GM12865 (cell line): ENCODE measurements around the gene COL27A1.

Experiments
- DNase-seq: peaks from one replicate; pipeline ENCODE4 v3.0.0; 2010; ENCODE audit warnings: low read depth
- H3K4me3 ChIP-seq: 2 replicates; pipeline ENCODE4 v1.5.1; 2011; ENCODE audit warnings: mild to moderate bottlenecking, low read depth, low read length, control low read depth
- TF ChIP-seq, protein P1 (sequence below): IDR thresholded peaks from 2 replicates; pipeline ENCODE4 v1.5.1; 2011; ENCODE audit warnings: low read length, control low read depth, low read depth, inconsistent platforms; ENCODE audit not compliant: insufficient read depth; ENCODE audit errors: missing control alignments

The COL27A1 gene

DNA sequence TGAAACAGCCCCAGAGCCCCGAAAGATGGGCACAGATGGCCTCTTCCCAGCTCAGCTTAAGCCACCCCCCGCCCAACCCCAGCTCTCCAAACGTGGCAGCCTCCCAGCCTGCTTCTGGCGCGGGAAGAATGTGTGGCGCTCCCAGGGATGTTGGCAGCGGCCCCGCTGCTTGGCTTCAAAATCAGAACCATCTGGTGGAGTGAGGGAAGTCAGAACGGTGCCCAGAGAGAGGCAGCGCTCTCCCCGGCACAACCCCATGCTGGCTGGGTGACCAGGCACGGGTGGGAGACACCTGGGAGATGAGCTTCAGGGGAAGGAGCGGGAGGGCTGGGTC is 94.9 kb downstream of the COL27A1 start:
- H3K4me3 ChIP-seq: no peak overlapping the region
- TF ChIP-seq, protein P1, sequence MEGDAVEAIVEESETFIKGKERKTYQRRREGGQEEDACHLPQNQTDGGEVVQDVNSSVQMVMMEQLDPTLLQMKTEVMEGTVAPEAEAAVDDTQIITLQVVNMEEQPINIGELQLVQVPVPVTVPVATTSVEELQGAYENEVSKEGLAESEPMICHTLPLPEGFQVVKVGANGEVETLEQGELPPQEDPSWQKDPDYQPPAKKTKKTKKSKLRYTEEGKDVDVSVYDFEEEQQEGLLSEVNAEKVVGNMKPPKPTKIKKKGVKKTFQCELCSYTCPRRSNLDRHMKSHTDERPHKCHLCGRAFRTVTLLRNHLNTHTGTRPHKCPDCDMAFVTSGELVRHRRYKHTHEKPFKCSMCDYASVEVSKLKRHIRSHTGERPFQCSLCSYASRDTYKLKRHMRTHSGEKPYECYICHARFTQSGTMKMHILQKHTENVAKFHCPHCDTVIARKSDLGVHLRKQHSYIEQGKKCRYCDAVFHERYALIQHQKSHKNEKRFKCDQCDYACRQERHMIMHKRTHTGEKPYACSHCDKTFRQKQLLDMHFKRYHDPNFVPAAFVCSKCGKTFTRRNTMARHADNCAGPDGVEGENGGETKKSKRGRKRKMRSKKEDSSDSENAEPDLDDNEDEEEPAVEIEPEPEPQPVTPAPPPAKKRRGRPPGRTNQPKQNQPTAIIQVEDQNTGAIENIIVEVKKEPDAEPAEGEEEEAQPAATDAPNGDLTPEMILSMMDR: no peak
- no peak for DNase-seq

DNA sequence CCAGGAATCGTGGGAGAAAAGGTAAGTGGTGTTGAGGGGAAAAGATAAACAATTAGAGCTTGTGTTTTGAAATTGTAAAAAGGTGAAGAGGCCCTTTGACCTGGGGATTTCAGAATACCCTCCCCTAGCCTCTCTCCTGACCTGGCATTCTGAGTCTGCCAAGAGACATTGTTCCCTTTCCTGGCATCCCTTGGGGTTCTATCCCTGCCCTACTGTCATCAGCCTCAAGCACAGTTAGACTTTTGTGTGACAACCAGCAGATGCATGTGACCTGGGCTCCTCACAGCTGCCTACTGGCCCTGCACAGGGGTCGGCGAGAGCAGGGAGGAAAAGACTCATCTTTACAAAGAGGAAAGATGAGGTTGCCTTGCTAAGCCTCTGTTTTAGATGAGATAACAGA is 95.3 kb downstream of the COL27A1 start:
- H3K4me3 ChIP-seq: no peak overlapping the region
- DNase-seq: no peak
- TF ChIP-seq, protein P1: no peak

DNA sequence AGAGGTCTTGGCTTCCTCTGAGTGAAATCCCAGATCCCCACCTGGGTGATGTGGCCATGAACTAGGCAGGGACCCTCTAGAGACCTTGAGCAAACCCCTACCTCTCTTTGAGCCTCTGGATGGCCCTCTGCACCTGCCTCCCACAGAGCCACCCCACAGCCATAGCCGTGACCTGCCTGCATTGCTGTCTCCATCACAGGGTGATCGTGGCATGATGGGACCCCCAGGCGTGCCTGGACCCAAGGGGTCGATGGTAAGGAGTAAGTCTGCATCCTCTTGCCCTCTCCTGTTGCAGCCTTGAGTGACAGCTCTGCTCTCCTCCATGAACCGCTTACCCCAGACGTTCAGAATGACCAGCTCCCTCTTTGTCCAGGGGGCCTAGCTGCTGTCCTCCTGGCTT is 97.1 kb downstream of the COL27A1 start:
- TF ChIP-seq, protein P1: no peak
- no peak overlapping the region for H3K4me3 ChIP-seq
- no peak for DNase-seq

DNA sequence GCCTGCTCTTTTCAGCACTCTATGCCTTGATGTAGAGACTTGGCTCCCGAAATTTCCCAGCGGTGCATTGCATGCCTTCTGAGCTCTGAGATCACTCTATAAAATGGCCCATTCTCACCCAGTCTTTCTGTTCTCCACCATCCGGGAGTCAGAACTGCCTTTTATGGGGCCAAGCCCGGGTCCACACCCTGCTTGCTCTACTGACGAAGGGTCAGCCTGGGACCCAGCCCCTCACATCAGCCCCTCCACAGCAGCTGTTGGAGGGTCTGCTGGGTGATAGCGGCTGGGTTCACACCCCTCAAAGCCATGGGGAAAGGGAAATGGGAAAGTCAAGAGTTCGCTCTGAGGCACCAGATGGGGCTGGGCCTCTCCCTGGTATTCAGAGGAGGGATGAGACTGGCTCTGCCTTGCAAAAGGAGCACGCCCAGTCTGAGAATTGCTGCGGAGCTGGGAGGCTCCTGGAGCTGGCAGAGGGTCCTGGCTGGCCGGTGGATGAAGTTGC is 101.5 kb downstream of the COL27A1 start:
- DNase-seq: no peak
- TF ChIP-seq, protein P1: no peak
- H3K4me3 ChIP-seq: no peak overlapping the region

DNA sequence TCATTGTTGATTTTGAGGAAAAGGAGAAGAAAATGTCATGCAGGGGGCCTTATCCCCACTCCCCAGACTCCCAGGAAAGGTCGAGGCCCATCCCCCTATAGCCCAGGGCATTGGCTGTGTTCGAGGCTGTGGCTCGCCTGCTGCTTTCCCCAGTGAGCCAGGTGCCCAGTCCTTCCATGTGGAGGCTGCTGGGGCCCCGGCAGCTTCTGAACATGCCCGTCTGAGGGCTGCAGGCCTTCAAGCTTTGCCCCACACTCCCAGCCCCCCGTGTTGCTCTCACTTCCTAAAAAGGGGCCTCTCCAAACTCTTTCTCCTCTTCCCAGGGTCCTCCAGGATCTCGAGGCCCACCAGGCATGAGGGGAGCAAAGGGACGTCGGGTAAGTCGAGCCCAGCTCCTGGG is 102.9 kb downstream of the COL27A1 start:
- no peak overlapping the region for H3K4me3 ChIP-seq
- TF ChIP-seq, protein P1: no peak
- no peak for DNase-seq

DNA sequence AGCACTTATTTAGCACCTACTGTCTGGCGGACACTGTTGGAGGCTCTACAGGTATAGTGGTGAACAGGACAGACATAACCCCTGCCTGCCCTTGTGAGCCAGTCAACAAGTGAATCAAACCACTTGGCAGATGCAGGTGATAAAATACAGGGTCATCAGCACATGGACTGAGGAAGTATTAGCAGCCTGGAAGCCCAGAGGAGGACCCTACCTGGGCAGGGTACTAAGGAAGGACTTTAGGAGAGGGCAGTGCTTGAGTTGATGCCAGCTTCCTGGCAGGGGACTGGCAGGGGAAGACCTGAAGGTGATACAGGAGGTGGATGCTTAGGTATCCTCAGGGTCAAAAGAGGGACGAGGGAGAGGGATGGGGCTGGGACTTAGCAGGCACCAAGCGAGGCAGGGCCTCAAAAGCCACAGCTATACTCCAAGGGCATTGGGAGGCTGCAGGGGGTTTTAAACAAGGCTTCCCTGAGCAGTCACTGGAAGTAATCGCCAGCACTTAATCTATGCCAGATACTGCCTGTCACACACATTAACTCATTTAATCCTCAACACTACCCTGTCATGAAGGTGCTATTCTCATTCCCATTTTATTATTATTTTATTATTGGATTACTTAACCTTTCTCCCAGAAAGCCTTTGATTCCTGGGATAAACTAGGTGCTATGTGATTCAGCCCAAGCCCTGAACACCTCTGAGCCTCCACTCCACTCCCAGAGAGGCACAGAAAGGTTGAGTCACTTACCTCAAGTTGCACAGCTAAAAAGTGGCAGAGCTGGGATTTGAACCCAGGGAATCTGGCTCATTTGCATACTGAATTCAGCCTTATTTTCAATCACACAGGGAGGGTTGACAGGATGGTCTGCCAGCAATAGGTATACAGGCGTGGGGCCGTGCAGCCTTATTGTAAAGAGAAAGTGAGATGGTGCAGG is 103.8 kb downstream of the COL27A1 start:
- H3K4me3 ChIP-seq: no peak overlapping the region
- TF ChIP-seq, protein P1: no peak
- DNase-seq: no peak
